Limb (tissue), 2 donors: ENCODE data around the gene FGF8.

Experiments
- DNase-seq, 2 donors: peaks; one replicate each; pipeline ENCODE4 v3.0.0-alpha.2; 2016; ENCODE audit errors: extremely low spot score in 2 of 2

Gene FGF8

DNA sequence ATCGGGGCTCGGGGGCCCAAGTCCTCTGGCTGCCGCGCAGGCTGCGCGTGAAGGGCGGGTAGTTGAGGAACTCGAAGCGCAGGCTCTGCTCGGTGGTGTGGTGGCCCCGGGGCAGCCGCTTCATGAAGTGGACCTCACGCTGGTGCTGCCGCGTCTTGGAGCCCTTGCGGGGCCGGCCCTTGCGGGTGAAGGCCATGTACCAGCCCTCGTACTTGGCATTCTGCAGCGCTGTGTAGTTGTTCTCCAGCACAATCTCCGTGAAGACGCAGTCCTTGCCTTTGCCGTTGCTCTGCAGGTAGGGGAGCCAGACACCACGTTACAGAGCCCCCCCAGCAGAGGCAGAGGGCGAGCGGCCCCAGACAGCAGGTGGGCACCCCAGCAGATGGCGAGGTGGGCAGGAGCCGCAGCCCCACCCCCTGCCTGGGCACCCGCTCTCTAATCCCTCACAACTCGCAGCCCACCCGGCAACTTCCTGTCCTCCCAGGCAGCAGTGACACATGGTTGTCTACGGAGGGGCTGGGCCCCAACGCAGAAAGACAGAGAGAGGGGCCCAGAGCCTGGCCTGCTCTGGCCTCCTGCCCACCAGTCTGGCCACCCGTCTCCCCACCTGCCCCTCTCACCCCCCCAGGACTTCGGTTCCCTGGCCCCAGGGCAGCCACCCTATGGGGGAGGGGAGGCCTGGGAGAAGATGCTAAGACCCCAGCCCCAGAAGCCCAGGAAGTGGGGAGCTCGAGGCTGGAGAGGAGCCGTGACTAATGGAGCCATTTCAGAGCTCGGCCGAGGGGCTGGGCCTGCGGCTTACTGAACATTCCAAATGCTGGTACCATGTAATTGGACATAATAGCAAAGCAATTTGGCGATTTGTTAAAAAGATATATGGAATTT is 5.3 kb downstream of the FGF8 start:
- no peak for DNase-seq

DNA sequence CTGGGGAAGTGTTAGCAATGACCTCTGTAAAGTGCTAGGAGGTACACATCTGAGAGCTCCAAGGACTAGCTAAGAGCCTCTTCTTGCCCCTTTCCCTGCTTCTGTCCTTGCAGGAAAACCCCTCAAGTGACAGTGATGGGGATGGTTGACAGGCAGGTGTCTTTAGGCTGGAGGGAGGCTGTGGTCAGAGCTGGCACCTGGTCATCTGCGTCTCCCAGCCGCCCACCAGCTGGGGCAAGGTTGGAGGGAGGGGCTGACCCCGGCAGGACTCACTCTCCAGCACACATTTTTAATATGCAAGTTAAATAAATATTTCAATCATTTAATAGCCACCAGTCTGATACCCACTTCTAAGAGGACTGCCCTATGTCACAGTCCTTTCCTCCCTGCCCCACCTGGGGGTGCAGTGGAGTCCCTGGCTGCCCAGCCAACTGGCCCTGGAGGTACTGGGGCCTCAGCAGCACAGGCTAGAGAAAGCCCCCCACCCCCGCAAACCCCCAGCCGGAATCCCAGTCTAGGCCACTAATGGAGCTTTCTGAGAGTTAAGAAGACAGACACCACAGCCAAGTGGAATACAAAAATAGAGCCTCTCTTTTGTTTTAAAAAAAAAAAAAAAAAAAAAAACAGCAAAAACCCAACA is 6.3 kb downstream of the FGF8 start:
- no peak for DNase-seq

DNA sequence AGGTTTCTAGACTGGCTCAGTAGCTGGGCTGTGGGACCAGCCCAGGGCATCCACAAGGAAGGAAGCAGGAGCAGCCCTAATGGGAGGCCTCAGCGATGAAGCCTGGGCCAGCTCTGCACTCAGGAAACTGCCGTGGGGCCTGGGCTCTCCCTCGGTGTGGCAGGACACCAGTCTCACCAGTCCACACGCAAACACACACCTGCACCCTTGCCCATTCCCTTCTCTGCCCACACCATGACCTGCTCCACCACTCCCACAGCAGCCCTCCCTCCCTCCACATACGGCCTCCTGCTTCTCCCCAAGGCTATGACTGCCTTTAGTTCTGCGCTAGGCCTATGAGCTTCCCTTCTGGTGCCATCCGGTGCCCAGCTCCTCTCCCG is 7.1 kb downstream of the FGF8 start:
- no peak for DNase-seq

DNA sequence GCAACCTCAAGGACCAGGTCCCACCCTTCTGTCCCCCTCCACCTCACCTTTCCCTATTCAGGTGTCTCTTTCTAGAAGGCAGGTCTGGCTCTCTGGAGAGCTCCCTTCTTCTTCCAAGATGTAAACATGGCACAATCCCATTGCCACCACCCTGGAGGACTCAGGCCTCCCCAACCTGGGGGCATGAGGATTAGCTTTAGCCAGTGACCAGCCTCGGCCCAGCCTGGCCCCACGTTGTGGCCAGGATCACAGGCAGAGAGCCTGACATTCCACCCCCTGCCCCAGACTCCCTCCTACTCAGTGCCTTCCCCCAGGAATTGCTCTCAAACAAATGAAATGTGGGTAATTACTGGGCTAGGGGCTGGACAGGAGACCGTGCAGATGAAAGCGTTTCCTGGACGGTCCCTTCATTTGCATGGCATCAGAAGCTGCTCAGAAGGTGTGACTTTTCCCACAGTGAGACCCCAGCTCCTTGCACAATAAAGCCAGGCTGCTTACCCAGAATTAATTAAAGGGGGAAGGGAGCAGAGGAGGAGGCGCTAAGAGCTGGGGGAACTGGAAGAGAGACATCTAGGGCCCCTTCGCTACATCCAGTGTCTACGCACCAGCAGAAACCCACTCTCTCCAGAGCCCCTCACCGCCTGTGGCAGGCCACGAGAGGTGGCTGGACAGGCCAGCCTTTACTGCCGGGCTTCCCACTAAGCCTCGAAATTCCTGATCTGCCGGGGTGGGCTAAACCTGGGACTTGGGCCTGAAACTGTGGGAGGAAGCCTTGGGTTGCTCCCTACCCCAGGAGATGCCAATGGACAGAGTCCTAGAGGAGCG is 7.7 kb downstream of the FGF8 start:
- DNase-seq = no peak

DNA sequence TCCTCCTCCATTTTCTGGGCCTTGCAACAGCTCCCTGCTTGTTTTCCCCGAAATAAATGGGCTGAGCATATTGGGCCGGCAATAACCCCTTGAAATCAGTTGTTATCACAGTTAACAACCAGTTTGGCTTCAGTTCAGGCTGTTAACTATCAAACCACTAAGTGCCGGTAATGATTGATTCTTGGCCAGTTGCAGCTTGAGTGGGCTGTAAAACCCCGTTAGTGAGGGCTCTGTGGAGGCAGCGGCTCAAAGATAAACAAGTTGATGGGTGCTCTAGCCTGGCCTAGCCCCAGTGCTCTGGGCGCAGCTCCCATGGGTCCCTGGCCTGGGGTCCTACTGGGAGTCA is 8.3 kb downstream of the FGF8 start:
- DNase-seq = no peak

DNA sequence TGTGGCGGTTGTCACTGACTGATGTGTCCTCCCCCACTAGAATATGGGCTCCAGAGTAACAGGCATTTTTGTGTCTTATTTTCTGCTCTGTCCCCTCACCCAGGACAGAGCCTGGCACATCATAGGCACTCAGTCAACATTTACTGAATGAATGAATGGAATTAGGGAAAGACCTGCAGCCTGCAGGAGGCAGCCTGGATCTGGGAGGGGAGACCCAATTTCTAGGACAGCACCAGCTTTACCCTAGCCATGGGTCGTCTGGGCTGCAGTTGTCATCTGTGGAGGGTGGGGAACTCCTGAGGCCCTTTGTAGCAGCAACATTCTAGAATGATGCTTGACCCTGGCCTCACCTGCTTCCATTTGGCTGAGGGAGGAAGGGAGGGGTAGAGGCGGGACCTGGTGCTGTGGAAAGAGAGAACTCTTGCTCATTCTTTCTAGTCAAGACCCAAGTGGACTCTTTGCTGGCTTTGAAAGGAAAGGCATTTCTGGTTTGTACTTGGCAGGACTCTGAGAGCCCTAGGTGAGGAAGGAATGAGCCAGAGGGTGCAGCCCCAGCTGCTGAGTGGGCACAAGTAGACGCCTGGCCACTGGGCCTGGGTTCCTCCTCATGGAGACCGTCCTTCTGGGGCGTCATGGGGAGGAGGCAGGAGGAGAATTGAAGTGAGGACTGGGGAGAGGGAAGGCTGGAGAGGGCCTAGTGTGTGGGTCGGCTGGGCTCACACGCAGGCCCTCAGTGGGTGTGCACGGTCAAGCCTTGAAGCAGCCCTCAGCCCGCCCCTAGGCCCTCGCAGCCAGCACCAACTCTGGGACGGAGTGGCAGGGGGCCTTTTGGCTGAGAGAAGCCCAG is 8.9 kb downstream of the FGF8 start:
- DNase-seq = no peak

DNA sequence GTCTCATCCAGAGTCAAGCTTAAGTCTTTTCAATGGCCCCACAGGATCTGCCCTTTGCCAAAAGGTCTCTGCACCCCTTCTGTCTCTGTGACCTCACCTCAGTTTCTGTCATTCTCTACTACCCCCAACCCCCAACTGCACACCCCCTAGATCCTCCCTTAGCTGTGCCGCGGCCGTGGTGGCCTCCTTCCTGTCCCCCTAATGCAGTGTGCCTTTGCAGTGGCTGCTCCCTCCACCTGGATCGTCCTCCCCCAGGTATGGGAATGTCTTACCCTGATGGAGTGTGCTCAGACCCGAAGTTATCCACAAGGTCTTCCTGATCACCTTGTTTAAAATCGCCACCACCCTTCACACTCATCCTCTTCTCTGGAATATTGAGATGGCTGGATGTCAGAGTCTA is 9.6 kb downstream of the FGF8 start:
- DNase-seq = no peak

DNA sequence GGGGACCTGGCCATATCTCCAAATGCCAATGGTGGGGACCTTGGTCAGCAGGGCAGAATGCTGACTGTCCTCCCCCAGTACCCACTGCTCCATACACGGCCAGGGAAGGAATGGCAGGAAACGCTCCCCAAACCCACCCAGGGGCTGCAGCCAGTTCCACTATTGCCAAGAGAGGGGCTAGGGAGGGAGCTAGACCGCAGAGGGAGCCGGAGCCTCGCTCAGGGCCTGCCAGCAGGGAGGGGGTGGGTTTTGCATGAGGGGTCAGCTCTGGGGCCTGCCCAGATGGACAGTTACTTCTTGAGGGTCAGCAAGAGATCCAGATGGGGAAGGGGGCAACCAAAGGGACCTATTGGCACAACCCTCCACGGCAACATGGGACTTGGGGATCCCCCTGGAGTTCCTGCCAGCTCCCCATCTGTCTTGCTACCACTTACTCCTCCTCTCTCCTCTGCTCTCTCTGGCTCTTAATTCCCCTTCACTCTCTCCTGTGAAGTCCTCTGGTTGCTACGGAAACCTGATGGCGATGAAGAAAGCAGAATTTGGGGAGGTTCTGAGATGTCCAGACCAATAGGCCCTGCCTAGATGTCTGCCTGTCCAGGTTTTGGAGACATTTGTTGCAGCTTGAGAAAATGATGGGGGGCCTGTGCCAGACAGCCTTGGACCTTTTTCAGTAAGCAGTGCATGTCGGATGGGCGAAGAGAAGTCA is 12.6 kb downstream of the FGF8 start:
- DNase-seq = no peak

DNA sequence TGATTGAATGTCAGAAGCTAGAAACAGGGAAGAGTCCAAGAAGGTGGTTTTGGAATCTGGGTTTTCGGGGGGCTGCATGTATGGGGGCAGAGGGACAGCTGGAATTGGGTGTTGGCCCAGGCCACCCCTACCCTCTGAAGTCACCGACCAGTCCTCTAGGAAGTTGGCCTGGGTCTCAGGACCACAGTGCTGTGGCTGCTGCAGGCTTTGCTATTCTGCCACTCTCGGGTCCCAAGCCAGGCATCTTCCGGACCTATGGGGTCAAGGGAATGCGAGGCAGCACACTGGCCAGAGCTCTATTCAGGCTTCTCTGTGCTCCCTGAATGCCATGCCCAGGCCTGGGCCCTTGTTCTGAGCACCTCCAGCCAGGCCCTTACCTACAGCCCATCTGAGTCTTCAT is 13.2 kb downstream of the FGF8 start:
- no peak for DNase-seq

DNA sequence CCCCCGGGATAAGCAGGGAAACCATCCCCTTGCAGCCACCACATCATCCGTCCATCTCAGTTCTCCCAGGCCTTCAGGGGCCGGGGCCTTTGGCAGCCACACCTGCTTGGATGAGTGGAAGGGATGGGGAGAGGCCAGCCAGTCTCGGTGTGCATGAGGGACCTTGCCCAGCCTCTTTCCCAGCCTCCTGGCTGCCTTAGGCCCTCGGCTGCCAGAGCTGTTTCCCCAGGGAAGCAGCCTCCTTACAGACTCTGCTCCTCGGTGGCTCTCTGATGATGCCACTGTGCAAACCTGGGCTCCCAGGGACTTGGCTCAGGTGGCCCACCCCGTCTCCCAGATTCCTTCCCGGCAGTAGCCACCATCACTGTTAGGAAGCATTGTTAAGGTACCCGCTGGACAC is 14.7 kb downstream of the FGF8 start:
- no peak for DNase-seq

DNA sequence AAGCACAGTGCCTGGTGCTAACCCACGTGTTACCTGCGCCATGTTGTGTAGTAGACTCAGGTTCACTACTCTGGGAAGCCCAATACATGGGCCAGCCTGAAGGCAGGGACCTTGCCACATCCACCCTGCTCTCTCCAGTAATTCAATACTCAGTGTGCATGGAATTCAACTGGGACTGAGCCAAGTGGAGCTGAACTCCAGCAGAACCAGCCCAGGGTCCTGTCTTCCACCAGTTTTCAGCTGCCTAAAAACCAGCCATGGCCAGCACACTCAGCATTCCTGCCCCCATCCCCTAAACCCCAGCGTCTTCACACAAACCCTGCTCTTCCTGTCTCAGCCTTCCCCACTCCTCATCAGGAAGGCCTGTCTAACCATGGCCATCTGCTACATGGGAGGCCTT is 15.4 kb downstream of the FGF8 start:
- no peak for DNase-seq

DNA sequence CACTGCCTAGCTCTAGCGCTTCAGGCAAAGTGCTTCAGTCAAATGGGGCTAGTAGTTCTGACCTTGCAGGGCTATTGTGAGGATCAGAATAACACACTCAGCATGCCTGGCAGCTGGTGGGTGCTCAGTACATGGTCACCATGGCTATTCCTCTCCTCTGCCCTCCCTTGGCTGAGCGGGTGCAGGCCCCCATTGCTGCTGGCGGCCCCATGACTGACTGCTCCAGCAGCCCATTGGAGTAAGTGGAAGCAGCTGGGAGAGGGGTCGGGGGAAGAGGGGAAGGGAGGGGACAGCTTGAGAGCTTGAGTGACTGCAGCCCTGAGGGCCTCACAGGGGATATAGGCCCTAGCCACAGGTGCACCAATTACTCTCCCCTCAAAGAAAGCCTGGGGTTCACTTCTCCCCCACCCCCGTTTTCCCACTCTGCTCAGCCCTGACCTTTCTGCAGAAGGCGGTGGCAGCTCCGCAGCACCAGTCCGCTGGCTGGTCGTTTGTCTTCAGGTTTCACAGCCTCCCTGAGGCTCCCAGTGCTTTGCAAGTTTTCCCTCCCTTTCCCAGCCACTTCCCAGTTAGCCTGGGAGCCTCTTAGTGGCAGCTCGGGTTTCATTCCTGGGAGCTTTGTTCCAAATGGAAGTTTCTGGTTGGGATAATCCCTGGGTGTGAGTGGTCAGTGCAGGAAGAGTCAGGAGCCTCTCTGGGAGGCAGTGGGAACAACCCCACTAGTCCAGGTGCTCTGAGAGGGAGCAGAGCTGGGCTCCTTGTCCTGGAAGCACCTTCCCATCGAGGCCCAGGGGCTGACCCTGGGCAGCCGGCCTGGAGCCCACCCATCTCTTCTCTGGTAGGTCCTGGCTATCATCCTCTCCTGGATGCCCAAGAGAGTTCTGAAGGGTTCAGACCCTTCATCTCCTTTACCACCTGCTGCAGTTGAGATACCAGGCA is 16.3 kb downstream of the FGF8 start:
- DNase-seq = no peak

DNA sequence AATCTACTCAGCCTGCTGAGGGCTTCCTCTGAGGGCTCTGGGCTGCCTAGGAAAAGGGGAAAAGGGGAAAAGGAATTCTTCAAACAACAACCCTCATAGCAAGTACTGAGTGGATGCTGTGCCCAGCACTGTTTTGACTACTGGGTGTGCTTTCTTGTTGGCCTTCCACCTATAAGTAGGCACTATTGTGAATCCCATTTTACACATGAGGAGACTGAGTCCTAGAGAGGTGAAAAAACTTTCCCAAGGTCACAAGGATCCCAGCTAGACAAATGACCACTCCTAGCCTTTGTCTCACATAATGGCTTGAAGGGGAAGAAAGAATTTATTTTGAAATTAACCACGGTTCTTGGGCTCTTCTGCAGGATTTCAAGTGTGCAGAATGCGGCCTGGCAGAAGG is 17.1 kb downstream of the FGF8 start:
- no peak for DNase-seq

DNA sequence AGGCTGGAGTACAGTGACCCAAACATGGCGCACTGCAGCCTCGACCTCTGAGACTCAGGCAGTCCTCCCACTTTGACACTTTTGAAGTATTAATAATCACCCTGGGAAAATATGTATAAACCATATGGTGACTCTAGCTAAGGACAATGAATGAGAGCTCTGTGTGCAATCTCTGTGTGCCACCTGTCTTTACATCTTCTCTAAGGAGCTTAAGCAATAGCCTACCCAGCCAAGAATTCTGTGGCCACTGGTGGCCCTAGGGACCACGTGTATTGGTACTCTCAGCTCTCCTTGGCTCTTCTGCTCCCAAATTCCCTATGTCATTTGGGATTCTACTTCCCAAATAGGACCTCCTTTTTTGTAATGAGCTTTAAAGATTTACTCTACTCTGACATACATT is 23.7 kb downstream of the FGF8 start:
- DNase-seq = no peak

DNA sequence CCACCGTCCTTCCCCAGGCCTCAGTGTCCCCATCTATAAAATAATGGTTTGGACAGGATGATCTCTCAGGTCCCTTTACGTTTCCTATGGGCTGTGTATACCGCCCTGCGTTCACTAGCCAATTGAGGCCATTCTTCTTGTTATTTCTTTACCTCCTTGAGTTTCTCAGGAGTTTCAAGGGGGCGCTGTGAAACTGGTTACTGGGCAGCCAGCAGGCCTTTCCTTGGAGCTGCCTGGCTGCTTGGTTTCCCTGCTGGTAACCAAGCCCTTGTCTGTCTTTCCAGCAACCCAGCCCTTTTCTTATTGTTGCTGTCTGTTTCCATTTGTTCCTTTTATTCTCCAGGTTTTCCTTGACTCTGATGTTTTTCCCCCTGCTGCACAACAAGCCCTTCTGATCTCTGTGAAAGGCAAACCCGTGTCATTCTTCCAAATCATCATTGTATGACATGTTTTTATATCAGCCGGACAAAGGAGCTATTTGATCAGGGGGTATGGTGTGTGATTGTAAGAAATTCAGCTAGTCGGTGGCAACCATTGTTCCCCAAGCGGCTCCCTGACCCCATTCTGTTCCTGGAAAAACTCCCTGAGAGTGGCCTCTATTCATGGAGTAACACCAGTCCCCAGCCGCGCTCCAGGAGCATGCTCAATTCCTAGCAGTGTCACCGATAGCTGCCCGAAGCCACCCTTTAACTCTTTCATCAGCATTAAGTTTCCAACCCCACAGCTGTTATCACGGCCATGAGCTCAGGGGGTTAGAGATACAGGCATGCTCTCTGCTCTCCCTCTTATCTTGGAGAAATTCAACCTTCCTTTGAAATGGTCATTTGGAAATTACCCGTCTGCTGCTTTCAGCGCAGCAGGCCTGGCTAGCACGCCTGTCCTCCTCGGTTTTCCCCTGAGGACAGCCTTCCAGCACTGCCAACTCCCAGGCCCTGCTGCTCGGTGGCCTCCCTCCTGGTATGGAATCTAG is 26.6 kb downstream of the FGF8 start:
- no peak for DNase-seq

DNA sequence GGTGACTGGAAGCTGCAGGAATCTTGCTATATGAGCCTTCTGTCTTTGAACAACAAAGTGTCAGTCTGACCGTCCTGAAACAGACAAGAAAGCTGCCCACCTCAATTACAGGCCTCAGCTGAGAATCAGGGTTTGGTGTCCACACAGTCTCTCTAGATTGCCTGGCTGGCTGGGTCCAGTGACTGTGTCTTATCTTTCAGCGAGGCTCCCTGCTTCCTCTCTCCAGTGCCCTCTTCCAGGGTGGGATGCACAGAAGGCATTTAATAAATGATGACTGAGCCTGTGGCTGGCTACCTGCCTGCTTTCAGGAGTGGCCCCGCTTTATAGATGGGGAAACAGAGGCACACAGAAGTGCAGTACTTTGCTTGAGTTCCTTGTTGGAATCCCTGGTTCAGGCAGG is 27.4 kb downstream of the FGF8 start:
- DNase-seq = no peak

DNA sequence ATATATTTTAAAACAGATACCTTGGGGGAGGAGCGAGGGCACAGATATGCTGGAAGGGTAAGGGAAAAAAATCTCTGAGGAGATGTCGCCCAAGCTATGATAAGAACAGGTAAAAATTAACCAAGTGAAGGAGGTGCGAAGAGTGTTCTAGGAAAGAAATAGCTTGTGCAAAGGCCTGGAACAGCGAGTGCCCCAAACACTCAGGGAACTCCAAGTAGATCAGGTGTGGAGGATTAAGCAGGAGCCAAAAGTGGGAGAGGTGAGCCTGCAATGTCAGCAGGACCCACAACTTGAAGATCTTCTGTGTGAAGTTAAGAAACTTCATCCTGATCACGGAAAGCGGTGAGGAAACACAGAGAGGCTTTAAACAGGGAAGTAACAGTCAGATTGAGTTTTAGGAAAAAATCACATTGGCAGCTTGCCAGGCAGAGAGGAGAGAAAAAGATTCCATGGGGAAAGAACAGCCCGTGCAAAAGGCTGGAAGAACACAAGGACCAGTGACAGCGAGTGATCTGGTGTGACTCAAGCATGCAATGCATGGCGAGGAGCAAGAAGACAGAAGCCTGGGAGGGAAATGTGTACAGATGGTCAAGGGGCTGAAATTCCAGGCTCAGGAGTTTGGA is 30.7 kb downstream of the FGF8 start:
- no peak for DNase-seq

DNA sequence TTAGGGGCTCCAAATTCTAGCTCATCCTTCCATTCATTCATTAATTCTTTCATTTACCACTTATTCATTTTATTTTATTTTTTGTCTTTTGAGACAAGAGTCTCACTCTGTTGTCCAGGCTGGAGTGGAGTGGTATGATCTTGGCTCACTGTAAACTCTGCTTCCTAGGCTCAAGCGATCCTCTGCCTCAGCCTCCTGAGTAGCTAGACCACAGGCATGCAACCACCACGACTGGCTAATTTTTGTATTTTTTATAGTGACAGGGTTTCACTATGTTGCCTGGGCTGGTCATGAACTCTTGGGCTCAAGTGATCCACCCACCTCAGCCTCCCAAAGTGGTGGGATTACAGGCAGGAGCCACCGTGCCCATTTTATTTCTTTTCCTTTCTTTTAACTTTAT is 31.6 kb downstream of the FGF8 start:
- no peak for DNase-seq
